ENCODE data around the gene GALNT17.

GALNT17 gene

DNA sequence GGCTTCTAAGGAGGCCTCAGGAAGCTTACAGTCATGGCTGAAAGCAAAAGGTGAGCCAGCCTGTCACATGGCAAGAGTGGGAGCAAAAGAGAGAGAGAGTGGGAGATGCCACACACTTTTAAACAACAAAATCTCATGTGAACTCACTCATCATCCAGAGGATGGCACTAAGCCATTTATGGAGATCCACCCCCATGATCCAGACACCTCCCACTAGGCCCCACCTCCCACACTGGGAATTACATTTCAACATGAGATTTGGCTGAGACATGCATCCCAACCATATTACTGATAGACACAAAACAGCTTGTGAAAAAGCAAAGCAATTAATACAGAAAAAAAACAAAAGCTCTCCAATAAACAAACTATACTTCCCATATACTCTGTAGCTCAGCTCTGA is 210.3 kb downstream of the GALNT17 start:
- no peak for DNase-seq (ENCODE audit: low spot score)

DNA sequence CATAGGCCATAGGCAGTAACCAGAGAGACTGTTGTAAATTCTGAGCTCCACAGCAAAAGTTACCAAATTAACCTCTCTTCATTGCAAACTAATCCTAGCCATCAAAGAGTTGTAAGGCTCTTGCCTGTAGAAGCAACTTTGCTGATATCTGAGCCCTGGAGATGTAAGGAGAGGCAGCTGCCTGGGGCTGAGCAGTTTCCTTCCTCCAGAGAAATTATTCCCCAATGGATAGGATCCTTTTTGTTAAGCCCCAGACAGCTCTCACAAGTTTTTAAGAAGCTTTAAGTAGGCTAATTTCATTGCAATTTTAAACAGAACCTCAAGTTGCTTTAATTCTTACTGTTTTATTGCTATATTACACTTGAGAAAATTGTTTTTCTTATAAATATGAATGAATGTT is 211.1 kb downstream of the GALNT17 start:
- DNase-seq (ENCODE audit: low spot score) = no peak

DNA sequence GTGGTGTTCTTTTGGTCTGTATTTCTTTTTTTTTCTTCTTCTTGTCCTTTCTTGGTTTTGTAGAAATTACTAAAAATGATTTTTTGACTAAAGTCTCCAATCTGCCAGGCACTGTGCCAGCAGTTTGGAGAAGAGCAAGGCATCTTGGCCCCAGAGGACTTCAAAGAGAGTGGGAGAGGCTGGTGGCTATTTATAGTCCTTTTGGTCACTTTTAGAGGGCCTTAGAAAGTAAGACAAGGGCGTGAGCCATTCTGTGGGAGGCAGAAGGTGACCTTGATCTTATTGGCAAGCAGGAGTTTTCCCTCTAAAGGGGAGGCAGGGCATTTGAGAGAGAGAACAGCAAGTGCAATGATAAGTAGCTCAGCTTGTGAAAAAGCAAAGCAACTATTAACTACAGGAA is 211.9 kb downstream of the GALNT17 start:
- no peak for DNase-seq (ENCODE audit: low spot score)

DNA sequence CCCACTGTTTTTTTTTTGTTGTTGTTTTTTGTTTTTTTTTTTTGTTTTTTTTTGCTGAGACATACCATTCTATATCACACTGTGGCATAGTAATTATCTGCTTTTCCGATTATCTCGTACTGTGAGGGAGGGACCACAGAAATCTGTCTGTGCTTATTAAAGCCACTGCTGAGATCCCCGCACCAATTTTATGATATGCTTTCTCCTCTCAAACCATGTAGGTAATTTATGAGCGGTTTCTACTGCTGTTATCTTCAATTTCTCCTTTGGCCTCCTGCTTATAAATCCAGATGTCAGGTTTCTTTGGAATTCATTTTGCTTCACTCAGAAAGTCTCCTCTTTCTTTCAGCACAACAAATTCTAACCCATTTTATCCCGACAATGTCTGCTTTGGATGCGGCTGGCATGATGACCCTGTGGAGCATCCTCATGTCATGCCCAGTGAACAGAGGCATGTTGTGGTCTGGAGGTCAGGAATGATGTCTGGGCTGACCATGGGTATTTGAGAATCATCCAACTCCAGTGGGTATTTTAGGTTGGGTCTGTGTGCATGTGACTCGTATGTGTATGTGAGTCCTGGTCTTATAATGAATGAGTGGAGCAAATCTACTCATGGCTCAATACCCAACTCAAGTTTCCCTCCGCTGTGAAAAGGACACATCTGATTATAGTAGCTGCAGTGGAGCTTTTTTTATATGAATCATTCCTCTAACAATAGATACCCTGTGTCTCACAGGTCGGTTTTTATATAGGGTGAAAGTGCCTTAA is 213.4 kb downstream of the GALNT17 start:
- DNase-seq (ENCODE audit: low spot score) = no peak

DNA sequence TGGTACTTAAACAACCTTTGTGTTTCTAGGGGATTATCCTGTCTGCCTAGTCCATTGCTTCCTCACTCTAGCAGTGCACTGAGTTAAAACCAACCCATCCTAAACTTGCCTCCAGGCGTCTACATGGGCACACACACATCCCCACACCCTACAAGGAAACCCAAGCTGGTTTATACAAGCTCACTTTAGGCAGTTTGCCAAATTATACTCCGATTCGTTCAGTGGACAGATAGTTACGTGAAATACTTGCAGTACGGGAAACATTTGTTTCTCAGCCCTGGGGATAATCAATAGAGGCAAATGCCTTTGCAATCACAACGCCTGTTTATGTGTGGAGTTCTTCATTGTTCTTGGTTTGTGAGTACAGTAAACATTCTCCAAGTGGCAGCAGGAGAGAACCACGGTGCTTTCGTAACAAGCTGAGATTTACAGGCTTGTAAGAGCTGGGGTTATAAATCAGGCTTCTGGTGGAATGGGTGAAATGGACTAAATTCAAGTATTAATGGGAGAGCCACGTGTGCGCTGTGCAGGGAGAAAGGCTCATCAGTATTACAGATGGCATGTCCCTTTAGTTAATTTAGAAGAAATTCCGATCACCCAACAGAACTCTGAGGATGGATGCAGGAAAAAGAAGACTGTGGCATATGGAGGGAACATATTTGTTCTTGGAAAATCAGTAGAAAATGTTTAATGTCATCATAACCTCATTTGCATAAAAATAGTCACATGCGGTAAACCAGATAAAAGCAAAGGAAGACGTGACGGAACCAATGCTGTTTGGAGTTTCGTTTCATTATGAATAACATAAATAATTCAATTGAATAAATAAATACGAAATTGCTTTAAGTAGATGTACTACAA is 217.1 kb downstream of the GALNT17 start:
- no peak for DNase-seq (ENCODE audit: low spot score)

DNA sequence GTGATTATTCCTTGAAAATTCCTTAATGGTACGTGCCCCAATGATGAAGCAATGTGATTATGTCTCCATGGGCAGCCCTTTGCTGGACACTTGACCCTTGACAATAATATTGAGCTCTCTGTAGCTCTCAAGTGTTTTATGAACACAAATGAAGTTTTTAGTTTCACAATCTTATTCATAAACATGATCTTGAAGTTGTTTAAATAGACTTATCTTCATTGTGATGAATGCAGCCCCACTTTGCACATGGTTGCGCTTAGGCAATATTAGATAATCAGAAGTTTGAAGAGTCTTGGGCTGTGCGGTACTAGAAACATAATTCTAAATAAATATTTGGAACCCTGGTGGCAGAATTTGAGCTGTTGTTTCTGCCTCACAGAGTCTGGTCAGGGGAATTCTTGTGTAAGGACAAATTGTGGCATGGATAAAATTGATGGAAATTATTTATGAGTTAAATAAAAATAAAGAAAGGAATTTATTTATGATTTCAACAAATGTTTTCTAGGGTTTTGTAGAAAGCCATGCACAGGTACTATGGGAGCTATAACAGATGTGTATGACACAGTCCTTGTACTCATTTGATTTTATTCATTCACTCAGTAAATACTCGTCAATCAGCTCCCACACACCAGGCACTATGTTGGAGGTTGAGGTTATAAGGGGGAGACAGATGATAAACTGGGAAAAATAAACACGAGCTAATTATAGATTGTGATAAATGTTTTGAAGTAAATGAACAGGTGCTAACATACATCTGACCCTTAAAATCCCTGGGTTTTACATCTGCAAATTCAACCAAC is 217.9 kb downstream of the GALNT17 start:
- DNase-seq (ENCODE audit: low spot score) = no peak

DNA sequence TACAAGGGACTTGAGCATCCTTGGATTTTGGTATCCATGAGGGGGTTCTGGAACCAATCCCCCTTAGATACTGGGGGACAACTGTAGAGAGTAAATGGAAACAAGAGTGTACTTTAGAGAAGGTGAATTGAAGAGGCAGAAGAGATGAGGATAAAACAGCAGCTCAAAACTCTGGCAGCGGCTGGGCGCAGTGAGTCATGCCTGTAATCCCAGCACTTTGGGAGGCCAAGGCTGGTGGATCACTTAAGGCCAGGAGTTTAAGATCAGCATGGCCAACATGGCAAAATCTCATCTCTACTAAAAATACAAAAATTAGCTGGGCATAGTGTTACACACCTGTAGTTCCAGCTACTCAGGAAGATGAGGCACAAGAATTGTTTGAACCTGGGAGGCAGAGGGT is 218.7 kb downstream of the GALNT17 start:
- DNase-seq (ENCODE audit: low spot score) = no peak

DNA sequence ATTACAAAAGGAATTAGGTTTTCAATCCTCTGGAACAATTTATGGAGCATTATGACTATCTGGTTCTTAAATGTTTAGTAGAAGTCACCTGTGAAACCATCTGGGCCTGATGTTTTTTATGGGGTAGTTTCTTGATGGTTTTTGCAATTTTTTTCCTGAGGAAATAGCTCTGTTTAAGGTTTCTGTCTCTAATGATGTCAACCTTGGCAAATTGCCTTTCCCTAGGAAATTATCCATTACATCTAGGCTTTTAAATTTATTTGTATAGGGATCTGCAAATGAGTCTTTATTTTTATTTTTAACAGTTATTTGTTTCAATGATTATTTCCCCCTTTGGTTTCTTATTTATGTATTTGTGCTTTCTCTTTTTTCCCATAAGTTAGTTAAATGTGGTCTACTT is 222.8 kb downstream of the GALNT17 start:
- DNase-seq (ENCODE audit: low spot score) = no peak

DNA sequence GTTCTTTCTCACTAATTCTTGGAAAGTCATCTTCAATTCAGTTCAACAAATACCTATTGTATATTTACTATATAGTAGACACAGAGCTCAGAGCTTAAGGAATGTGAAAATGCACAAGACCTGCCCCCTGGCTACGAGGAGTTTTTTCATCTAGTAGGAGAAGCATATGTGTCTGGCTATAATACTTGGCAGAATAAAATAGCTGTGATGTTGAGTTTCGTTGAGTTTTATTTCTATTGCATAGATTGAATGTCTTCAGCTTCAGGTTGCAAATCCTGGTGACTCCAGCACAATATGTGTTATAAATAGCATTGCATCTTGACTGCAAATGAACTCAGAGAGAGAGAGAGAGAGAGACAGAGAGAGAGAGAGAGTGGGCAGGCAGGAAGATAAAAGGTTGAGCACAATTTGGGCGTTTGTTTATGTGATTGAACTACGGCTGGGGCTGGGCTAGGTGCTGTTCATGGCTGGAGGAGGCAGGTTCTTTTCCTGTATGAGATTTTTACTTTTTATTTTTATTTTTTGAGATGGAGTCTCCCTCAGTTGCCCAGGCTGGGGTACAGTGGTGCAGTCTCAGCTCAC is 229.6 kb downstream of the GALNT17 start:
- DNase-seq (ENCODE audit: low spot score) = no peak

DNA sequence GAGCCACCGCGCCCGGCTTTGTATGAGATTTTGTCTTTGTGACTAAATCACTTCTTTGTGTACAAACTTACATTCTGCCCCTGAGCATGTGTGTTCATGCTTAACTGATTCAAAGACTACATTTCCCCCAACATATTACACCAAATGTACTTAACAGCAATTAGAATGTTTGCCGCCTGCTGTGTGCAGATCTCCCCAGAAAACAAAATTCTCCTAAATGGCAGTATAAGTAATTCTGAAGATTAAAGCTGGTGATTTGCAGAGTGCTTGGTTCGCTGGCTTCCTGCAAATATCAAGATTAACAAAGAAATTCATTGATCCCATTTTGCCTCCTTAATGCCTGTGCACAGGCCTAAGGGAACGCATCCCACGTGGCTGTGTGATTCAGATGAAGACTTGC is 230.3 kb downstream of the GALNT17 start:
- no peak for DNase-seq (ENCODE audit: low spot score)

DNA sequence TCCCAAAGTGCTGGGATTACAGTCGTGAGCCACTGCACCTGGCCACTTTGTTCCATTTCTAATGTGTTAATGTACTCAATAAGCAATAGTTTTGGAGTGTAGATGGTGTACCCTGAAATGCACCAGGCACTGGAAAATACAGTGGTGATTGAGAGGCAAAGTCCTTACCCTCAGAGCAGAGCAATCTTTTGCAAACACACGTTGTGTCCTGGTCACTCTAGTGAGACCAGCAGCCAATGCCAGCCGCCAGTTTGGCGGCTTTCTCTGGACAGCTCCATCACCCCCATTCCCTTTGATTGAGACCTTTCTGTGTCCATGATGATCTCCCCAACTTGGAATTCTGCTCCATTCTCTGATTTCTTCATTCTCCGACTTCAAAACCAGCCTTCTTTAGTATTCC is 231.3 kb downstream of the GALNT17 start:
- no peak for DNase-seq (ENCODE audit: low spot score)

DNA sequence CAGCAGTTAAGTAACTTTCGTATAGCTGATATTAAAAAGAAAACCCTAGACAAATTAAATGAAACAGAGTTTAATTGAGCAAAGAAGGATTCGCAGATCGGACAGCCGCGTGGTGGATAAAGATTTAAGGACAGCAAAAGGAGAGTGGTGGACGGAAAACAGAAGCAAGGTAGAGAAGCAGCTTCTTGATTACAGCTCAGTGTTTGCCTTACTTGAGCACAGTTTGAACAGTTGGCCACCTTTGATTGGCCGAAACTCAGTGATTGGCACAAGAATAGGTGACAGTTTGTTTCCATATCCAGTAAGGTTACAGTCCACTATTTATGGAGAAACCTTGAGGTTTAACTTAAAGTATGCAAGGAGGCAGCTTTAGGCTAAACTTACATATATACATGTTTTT is 231.7 kb downstream of the GALNT17 start:
- DNase-seq (ENCODE audit: low spot score) = no peak

DNA sequence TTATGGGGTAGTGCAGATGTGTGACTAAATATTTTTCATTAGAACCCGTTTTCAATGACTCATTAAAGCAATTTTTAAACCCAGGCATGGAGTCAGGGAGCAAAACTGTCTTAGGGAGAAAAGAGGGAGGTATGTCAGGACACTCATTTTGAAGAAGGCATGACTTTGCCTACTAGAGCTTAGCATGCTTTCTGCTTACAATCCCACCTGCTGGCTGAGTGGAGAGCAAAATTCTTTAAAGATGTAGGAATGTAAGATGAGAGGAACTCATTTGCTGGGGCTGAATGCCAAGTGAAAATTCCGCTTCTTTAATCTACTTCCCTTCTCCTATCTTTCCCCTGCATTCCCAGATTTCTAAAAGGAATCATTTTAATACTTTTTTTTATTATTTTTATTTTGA is 232.6 kb downstream of the GALNT17 start:
- DNase-seq (ENCODE audit: low spot score) = no peak

DNA sequence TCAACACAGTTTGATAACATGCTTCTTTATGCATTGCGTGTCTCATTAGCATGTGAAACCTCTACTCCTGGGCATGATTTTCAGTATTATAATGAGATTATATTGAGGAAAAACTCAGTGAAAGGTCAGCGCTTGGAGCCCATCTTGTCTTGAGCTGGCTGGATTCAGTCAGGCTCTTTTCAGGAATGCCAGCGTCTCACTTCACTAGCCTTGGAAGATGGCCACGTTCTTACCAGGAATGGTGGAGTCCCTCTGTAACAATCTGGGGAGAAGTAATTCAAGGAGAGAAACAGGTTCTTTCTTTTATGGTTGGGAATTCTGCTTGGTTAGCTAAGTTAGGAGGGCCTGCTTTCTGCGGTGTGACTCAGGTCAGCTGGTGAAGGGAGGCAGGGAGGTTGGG is 241.0 kb downstream of the GALNT17 start:
- no peak for DNase-seq (ENCODE audit: low spot score)

DNA sequence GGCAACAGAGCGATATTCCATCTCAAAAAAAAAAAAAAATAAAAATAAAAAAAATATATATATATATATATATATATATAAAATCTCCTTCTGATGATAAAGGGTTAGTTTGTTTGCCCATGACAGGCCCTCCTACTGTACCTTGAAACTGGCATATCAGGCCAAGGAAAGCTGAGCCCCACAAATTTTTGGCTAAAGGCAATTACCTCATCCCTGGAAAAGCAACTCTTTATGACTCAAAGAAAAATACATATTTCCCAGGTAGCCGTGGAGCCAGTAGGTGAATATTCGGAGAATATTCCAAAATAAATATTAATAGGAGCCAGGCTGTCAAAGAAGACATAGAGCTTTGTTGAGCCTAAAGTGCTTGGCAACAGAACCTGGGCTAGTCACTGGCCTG is 245.1 kb downstream of the GALNT17 start:
- no peak for DNase-seq (ENCODE audit: low spot score)

DNA sequence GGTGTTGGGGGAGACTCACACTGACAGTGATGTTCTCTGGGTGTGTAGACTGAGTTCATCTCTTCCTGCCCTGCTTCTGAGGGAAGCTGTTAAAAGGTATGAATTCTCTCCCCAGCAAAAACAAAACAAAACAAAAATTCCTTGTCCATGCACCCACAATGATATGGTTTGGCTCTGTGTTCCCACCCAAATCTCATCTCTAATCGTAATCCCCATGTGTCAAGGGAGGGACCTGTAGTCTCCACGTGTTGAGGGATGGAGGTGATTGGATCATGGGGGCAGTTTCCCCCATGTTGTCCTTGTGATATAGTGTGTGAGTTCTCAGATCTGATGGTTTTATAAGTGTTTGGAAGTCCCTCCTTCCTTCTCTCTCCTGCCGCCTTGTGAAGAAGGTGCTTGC is 245.5 kb downstream of the GALNT17 start:
- DNase-seq (ENCODE audit: low spot score) = no peak

DNA sequence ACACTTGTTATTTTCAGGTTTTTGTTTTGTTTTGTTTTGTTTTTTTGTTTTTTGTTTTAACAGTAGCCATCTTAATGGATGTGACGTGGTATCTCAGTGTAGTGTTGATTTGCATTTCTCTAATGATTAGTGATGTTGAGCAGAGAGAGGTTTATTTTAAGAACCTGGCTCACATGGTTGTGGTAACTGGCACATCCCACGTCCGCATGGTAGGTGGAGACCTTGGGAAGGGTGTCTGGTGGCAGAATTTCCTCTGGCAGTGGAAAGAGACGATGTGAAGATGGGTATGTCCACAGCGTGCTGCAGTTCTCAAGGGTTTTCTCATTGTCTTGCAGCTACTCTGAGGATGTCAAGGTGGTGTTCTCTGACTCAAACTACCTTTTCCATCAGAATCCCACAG is 252.2 kb downstream of the GALNT17 start:
- no peak for DNase-seq (ENCODE audit: low spot score)

DNA sequence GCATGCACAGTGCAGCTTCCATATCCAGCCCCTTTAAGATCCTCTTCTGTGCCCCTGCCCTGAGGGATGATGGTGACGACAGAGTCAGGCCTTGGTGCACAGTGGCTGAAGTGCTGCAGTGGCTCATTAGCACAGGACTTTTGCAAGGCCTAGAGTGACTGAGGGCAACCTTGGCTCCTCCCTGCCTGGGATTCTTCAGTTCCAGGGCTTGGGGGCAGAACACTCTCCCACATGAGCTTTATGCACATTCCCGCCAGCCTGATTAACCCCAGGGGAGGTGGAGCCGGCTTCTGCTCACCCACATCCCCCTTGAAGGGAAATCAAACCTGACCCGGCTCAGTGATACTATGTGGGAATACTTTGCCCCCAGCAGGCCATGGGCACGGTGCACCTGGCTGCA is 253.4 kb downstream of the GALNT17 start:
- DNase-seq (ENCODE audit: low spot score) = no peak

DNA sequence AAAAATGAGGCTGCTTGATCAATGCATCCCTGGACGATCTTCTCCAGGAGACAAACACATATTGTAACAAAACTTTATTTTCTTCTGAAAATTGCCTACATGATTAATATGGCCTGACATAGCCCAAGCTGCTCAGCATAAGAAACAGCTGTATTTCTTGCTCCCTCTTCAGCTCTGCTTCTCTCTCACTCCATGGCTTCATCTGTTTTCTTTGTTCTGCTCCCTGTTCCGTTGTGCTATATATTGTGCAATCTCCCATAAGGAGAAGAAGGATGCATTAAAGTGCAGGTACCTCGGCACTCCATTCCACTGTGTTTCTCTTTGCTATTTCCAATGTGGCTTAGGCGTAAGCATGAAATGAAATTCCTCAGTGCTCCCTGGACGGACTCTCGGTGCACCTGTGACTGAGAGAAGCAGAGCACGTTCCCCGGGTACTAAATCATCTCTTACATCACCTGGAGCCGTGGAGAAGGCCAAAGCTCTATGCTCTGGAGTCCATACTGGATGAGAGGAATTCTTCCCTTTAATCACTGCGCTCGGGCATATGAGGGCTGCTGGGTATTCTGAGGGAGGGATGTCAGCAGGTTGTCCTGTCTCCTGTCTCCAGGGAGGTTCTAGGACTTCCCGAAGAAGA is 254.3 kb downstream of the GALNT17 start:
- no peak for DNase-seq (ENCODE audit: low spot score)

DNA sequence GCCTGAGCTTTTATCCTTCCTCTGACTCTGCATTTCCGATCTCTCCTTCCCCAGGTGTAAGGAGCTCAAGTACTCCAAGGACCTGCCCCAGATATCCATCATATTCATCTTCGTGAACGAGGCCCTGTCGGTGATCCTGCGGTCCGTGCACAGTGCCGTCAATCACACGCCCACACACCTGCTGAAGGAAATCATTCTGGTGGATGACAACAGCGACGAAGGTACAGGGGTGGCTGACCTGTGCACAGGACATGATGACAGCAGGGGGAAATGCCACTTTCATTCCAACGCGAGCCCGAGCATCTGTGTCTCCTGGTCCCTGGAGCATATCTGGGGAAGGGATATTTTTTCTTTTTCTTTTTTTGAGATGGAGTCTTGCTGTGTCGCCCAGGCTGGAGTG is 256.2 kb downstream of the GALNT17 start:
- no peak for DNase-seq (ENCODE audit: low spot score)

DNA sequence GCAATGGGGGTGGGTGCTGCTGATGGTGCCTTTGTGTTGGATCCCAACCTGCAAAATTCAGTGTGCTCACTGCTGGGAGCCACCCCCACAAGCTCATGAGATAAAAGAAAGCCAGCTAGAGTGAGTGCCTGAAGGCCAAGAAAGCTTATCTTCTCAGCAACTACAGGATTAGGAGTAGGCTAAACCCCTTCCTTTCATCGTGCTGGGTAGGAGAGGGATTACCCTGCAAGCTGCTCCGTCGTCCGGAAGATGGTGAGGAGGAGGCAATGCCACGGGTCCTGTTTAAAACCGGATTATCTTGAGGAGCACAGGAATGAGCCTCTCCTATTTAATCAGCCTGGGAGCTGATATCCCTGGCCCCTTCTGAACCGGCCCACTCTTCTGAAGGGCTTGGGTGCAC is 258.0 kb downstream of the GALNT17 start:
- DNase-seq (ENCODE audit: low spot score) = no peak

DNA sequence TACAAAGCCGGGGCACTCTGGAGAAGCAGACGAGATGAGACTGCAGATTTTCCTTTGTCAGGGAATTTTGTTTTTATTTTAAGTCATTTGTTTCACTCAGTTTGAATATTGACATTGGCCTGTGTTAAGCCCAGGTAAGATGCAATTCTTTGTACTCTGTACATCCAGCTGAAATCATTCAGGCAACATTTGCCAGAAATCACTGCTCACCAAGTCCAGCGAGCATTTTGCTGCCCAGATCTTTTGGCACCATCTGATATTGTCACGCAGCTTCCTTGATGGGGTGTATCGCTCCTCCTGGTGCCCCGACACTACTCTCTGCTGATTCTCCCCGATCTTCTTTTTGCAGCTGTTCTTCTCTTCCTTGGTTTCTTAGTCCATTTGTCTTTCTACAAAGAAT is 261.7 kb downstream of the GALNT17 start:
- DNase-seq (ENCODE audit: low spot score) = no peak
